Muscle layer of colon (tissue), 2 donors: ENCODE results near the gene KIF12.

Experiments
- H3K27ac ChIP-seq: one replicate; pipeline ENCODE4 v1.7.0; 2013; ENCODE audit warnings: low read depth, mild to moderate bottlenecking, low read length, moderate library complexity
- H3K27me3 ChIP-seq, 2 donors: one replicate each; pipeline ENCODE4 v1.7.0; 2013; ENCODE audit warnings: low read length in 2 of 2, mild to moderate bottlenecking in 2 of 2; ENCODE audit not compliant: insufficient read depth in 2 of 2, control insufficient read depth in 1 of 2
- H3K36me3 ChIP-seq: one replicate; pipeline ENCODE4 v1.7.0; 2013; ENCODE audit warnings: mild to moderate bottlenecking, low read length; ENCODE audit not compliant: insufficient read depth
- H3K4me1 ChIP-seq: one replicate; pipeline ENCODE4 v1.7.0; 2013; ENCODE audit warnings: mild to moderate bottlenecking, low read length; ENCODE audit not compliant: insufficient read depth
- H3K4me3 ChIP-seq, 2 donors: one replicate each; pipeline ENCODE4 v1.7.0; 2013; ENCODE audit warnings: low read length in 2 of 2, low read depth in 1 of 2, mild to moderate bottlenecking in 1 of 2, moderate library complexity in 1 of 2
- H3K9ac ChIP-seq: one replicate; pipeline ENCODE4 v1.7.0; 2013; ENCODE audit warnings: low read length
- H3K9me3 ChIP-seq: one replicate; pipeline ENCODE4 v1.7.0; 2013; ENCODE audit warnings: mild to moderate bottlenecking, low read length
- donor health status: abdominal sarcoma.
- donor health status: Adenocarcinoma of cecum.

KIF12 gene

GRCh38 chr9:114112778-114113584, 13.9 kb upstream of the KIF12 start:
- H3K27ac ChIP-seq, result no peak overlapping the region
- H3K9ac ChIP-seq, result no peak overlapping the region
- H3K36me3 ChIP-seq, result no peaks in the 10 kb centered on the region
- H3K27me3 ChIP-seq, result peaks cover 0 to 6% of the 10 kb centered on the region in 2 donors
- H3K4me3 ChIP-seq, result no peak overlapping the region
- no peaks in the 10 kb centered on the region for H3K9me3 ChIP-seq
- no peaks in the 10 kb centered on the region for H3K4me1 ChIP-seq

- Histone ChIP-seq H3K9ac (no peak overlapping the region), H3K27ac (no peak overlapping the region), H3K27me3 (peaks cover 0 to 6% of the 10 kb centered on the region in 2 donors), H3K4me3 (no peak overlapping the region), H3K9me3 (no peaks in the 10 kb centered on the region), H3K4me1 (no peaks in the 10 kb centered on the region), H3K36me3 (no peaks in the 10 kb centered on the region)
Measured at GRCh38 chr9:114112325-114112724, 13.2 kb upstream of the KIF12 start.

GRCh38 chr9:114110180-114110579, 11.1 kb upstream of the KIF12 start:
- no peaks in the 10 kb centered on the region for H3K36me3 ChIP-seq
- H3K27ac ChIP-seq, result no peak overlapping the region
- peaks cover 0 to 6% of the 10 kb centered on the region in 2 donors for H3K27me3 ChIP-seq
- no peak overlapping the region for H3K9ac ChIP-seq
- no peaks in the 10 kb centered on the region for H3K9me3 ChIP-seq
- H3K4me3 ChIP-seq, result no peak overlapping the region
- H3K4me1 ChIP-seq, result no peaks in the 10 kb centered on the region

- no peak overlapping the region for H3K27ac ChIP-seq
- H3K4me1 ChIP-seq, result no peaks in the 10 kb centered on the region
- H3K9me3 ChIP-seq, result no peaks in the 10 kb centered on the region
- no peak overlapping the region for H3K9ac ChIP-seq
- H3K27me3 ChIP-seq, result peaks cover 0 to 6% of the 10 kb centered on the region in 2 donors
- H3K36me3 ChIP-seq, result no peaks in the 10 kb centered on the region
- no peak overlapping the region for H3K4me3 ChIP-seq
Measured at GRCh38 chr9:114109124-114109523, 10.0 kb upstream of the KIF12 start.

- Histone ChIP-seq H3K27ac (no peak overlapping the region), H3K9me3 (no peaks in the 10 kb centered on the region), H3K36me3 (no peaks in the 10 kb centered on the region), H3K4me3 (no peak overlapping the region), H3K4me1 (no peaks in the 10 kb centered on the region), H3K9ac (no peak overlapping the region), H3K27me3 (peaks cover 0 to 6% of the 10 kb centered on the region in 2 donors)
Measured at GRCh38 chr9:114108016-114108833, 9.1 kb upstream of the KIF12 start.

GRCh38 chr9:114107286-114108001, 8.4 kb upstream of the KIF12 start:
- Histone ChIP-seq H3K9ac (no peak overlapping the region), H3K4me1 (no peaks in the 10 kb centered on the region), H3K27me3 (peaks cover 0 to under 1% of the 10 kb centered on the region in 2 donors), H3K27ac (no peak overlapping the region), H3K9me3 (no peaks in the 10 kb centered on the region), H3K36me3 (no peaks in the 10 kb centered on the region), H3K4me3 (no peak overlapping the region)

GRCh38 chr9:114105236-114105635, 6.1 kb upstream of the KIF12 start:
- Histone ChIP-seq H3K4me1 (no peaks in the 10 kb centered on the region), H3K27me3 (no peaks in the 10 kb centered on the region), H3K36me3 (no peaks in the 10 kb centered on the region), H3K4me3 (no peak overlapping the region), H3K9ac (no peak overlapping the region), H3K27ac (no peak overlapping the region), H3K9me3 (no peaks in the 10 kb centered on the region)

GRCh38 chr9:114102484-114102883, 3.4 kb upstream of the KIF12 start:
- H3K4me1 ChIP-seq, result no peaks in the 10 kb centered on the region
- H3K36me3 ChIP-seq, result no peaks in the 10 kb centered on the region
- peaks cover 0 to 16% of the 10 kb centered on the region in 2 donors for H3K27me3 ChIP-seq
- no peak overlapping the region for H3K4me3 ChIP-seq
- no peaks in the 10 kb centered on the region for H3K9me3 ChIP-seq
- no peak overlapping the region for H3K27ac ChIP-seq
- no peak overlapping the region for H3K9ac ChIP-seq

GRCh38 chr9:114100536-114100935, 1.4 kb upstream of the KIF12 start:
- H3K9me3 ChIP-seq, result no peaks in the 10 kb centered on the region
- H3K36me3 ChIP-seq, result no peaks in the 10 kb centered on the region
- H3K4me3 ChIP-seq, result no peak overlapping the region
- H3K9ac ChIP-seq, result no peak overlapping the region
- no peaks in the 10 kb centered on the region for H3K4me1 ChIP-seq
- no peak overlapping the region for H3K27ac ChIP-seq
- peaks cover 0 to 21% of the 10 kb centered on the region in 2 donors for H3K27me3 ChIP-seq

GRCh38 chr9:114099669-114100270, 678 bp upstream of the KIF12 start:
- H3K27ac ChIP-seq, result no peak overlapping the region

More at GRCh38 chr9:114099669-114100270, 678 bp upstream of the KIF12 start:
- Histone ChIP-seq H3K27me3 (peaks cover 0 to 21% of the 10 kb centered on the region in 2 donors), H3K4me3 (no peak overlapping the region), H3K9me3 (no peaks in the 10 kb centered on the region), H3K9ac (no peak overlapping the region), H3K4me1 (no peaks in the 10 kb centered on the region), H3K36me3 (no peaks in the 10 kb centered on the region)
